Choroid plexus epithelial cell (primary cell): ENCODE measurements around the gene KLHDC4.

ENCODE experiments used
- DNase-seq: peaks from one replicate; pipeline ENCODE4 v3.0.0-alpha.2; 2010; ENCODE audit warnings: low read depth
- H3K4me3 ChIP-seq: 2 replicates; pipeline ENCODE4 v1.5.1; 2011; ENCODE audit warnings: low read depth, mild to moderate bottlenecking, control low read depth, low read length, moderate library complexity
- CTCF ChIP-seq: conservative IDR thresholded peaks from 2 replicates; pipeline ENCODE4 v1.5.1; 2011; ENCODE audit warnings: low read depth, mild to moderate bottlenecking, control low read depth, inconsistent platforms, low read length, moderate library complexity

KLHDC4 gene

GRCh38 chr16:87690911-87691685 lies 74.7 kb downstream of the KLHDC4 start:
- no peak overlapping the region for H3K4me3 ChIP-seq
- no peak for TF ChIP-seq CTCF
- no peak for DNase-seq

DNA sequence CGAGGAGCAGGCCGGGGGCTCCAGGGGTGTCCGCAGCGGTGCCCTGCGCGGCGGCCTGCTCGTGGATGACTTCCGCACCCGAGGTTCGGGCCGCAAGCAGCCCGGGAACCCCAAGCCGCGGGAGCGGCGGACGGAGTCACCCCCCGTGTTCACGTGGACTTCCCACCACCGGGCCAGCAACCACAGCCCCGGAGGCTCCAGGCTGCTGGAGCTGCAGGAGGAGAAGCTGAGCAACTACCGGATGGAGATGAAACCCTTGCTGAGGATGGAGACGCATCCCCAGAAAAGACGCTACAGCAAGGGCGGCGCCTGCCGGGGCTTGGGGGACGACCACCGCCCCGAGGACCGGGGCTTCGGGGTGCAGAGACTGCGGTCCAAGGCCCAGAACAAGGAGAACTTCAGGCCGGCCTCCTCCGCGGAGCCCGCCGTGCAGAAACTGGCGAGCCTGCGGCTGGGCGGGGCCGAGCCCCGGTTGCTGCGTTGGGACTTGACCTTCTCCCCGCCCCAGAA lies 75.8 kb downstream of the KLHDC4 start:
- no peak for TF ChIP-seq CTCF
- H3K4me3 ChIP-seq: no peak overlapping the region
- DNase-seq: no peak

GRCh38 chr16:87688876-87689815 lies 76.6 kb downstream of the KLHDC4 start:
- no peak overlapping the region for H3K4me3 ChIP-seq
- DNase-seq: no peak
- TF ChIP-seq CTCF: no peak

GRCh38 chr16:87687998-87688529 lies 77.7 kb downstream of the KLHDC4 start:
- no peak overlapping the region for H3K4me3 ChIP-seq
- no peak for DNase-seq
- no peak for TF ChIP-seq CTCF

DNA sequence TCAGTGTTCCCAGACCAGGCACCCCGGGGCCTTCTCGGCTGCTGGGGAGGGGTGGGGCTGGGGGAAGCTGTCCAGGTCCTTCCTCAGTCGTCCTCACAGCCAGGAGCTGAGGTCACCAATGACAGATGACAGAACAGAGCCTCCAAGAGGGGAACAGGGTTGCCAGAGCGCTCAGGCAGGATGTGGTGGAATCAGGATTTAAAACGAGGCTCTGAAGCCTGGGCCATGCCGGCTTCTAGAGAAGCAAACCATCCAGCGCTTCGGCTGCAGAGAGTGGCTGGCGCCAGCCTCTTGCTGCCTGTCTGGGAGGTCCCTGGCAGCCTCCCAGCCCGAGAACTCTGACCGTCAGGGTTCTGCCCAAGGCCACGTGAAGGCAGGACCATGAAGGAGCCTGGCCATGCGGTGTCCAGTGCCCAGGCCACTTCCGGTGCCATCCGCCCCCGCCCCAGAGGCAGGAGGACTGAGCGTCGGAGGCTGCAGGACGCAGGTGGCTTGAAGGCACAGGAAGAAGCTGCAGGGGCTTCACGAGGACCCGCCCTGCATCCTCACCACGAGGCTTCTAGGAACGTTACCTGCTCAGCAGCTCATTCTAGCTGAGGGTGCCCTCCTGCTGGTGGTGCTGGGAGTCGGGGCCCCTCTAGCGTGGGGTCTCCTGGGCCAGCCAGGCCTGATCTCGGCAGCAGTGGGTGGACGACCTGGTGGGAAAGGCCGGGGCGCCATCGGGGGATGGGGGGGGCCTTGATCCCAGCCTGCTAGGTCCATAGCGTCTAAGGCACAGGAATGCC lies 78.5 kb downstream of the KLHDC4 start:
- DNase-seq: peak; percentile 1
- TF ChIP-seq CTCF: no peak
- no peak overlapping the region for H3K4me3 ChIP-seq

- DNase-seq: no peak
- H3K4me3 ChIP-seq: no peak overlapping the region
- TF ChIP-seq CTCF: no peak
Observed at GRCh38 chr16:87686697-87687096, 79.1 kb downstream of the KLHDC4 start.
